Hepatocyte (in vitro differentiated cells): ENCODE data around the gene GPANK1. TPM values are rescaled to one million over a fixed set of nuclear protein-coding genes. Genes with fewer than 3 reads are reported as not detected.

Experiments used
- DNase-seq: peaks from one replicate; pipeline ENCODE4 v3.0.0-alpha.2; 2016; ENCODE audit warnings: low spot score
- H2AFZ ChIP-seq: fragments of 200-600 bp; sonication (generic); 2 replicates; pipeline ENCODE4 v1.6.0; 2016; ENCODE audit warnings: antibody characterized with exemption, mild to moderate bottlenecking
- H3K27ac ChIP-seq: fragments of 200-600 bp; sonication (generic); 2 replicates; pipeline ENCODE4 v1.5.1; 2016; ENCODE audit warnings: mild to moderate bottlenecking
- H3K27me3 ChIP-seq: fragments of 200-600 bp; sonication (generic); 2 replicates; pipeline ENCODE4 v1.6.1; 2016
- H3K36me3 ChIP-seq: fragments of 200-600 bp; sonication (generic); replicated peaks from 2 replicates; pipeline ENCODE4 v1.5.1; 2016; ENCODE audit warnings: low read depth; ENCODE audit not compliant: insufficient read depth
- H3K4me1 ChIP-seq: fragments of 200-600 bp; sonication (generic); 2 replicates; pipeline ENCODE4 v1.5.1; 2016; ENCODE audit warnings: mild to moderate bottlenecking, moderate library complexity; ENCODE audit not compliant: insufficient read depth
- H3K4me2 ChIP-seq: fragments of 200-600 bp; sonication (generic); 2 replicates; pipeline ENCODE4 v1.6.0; 2016
- H3K4me3 ChIP-seq: fragments of 200-600 bp; sonication (generic); 2 replicates; pipeline ENCODE4 v1.5.1; 2016; ENCODE audit warnings: mild to moderate bottlenecking
- H3K79me2 ChIP-seq: fragments of 200-600 bp; sonication (generic); 2 replicates; pipeline ENCODE4 v1.6.0; 2017; ENCODE audit warnings: mild to moderate bottlenecking
- H3K9me2 ChIP-seq: fragments of 200-600 bp; sonication (generic); replicated peaks from 2 replicates; pipeline ENCODE4 v1.6.0; 2017; ENCODE audit warnings: mild to moderate bottlenecking; ENCODE audit not compliant: insufficient read depth
- H3K9me3 ChIP-seq: fragments of 200-600 bp; sonication (generic); 2 replicates; pipeline ENCODE4 v1.5.1; 2016; ENCODE audit warnings: low read depth, mild to moderate bottlenecking
- H4K20me1 ChIP-seq: fragments of 200-600 bp; sonication (generic); 2 replicates; pipeline ENCODE4 v1.6.0; 2016; ENCODE audit warnings: mild to moderate bottlenecking; ENCODE audit not compliant: insufficient read depth, poor library complexity, severe bottlenecking
- EZH2 ChIP-seq: fragments of 200-600 bp; sonication (generic); IDR thresholded peaks from 2 replicates; pipeline ENCODE4 v1.6.1; 2016; ENCODE audit warnings: antibody characterized with exemption, mild to moderate bottlenecking, borderline replicate concordance
- EZH2phosphoT487 ChIP-seq: fragments of 200-600 bp; sonication (generic); IDR thresholded peaks from one replicate; pipeline ENCODE4 v1.6.1; 2018; ENCODE audit warnings: antibody characterized with exemption, mild to moderate bottlenecking, low read depth, moderate library complexity; ENCODE audit not compliant: unreplicated experiment, severe bottlenecking
- whole genome bisulfite sequencing: methylation state at CpG from one replicate; pipeline ENCODE4 v1.1.6; 2016; ENCODE audit warnings: low lambda C conversion rate; ENCODE audit errors: missing lambda C conversion rate; 5-methylcytosine and 5-hydroxymethylcytosine counted together
- polyA plus RNA-seq: library from polyadenylated mRNA; unstranded; fragments of >200 nt; fragmentation: Nextera tagmentation; extraction: Ambion mirVana; gene quantifications from 2 replicates; pipeline ENCODE4 v1.2.1, GENCODE V29; 2016
- total RNA-seq: library from RNA; depleted of rRNA; stranded (reverse); fragments of >200 nt; gene quantifications from 2 replicates; pipeline ENCODE4 v1.2.3, GENCODE V29; 2014
- TF ChIP-seq, protein P1 (sequence below): fragments of 200-600 bp; sonication (generic); IDR thresholded peaks from 2 replicates; pipeline ENCODE4 v1.5.1; 2016; ENCODE audit warnings: antibody characterized with exemption, mild to moderate bottlenecking; ENCODE audit not compliant: poor library complexity

The GPANK1 gene
- total and polyA plus RNA-seq, 2 experiments from 2014 or later = 18.1 to 23.8 TPM

DNA sequence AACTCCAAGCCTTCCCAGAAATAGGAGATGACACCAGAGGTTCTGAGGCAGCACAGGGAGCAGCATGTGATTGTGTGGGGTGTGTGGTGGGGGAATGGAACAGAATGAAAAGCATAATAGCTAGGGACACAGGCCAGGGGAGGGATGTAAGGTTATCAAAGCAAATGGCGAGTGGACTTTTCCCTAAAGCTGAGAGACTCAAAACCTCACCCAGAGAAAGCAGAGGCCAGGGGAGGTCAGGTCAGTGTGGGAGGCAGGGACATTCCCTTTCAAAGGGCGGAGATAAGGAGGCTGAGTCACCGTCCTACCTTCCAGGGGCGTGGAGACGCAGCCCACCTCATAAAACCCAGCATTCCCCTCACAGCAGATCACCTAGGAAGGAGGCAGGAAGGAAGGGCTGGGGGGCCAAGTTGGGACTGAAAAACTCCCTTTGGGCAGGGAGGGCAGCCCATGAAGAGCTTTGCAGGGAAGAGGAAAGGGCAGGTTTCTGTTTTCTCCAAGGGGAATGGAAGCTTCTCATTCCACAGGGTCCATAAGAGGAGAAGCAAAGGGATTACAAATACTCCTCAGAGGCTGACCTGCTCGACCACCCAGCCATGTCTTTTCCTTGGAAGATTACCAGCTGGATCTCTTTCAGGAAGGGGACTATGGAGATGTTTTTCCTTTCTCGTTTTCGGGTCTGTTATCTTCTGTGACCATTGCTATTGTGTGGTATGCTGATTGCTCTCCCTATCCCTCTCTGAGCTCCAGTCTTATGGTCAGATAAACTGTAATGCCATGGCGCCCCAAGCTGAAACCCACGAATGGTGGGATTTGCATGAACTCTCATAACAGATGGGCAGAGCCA is 25.7 kb upstream of the GPANK1 start:
- H2AFZ ChIP-seq = no peak overlapping the region
- no peak overlapping the region for H3K4me3 ChIP-seq
- H3K4me2 ChIP-seq = peak overlapping the region; percentile 62
- no peaks in the 10 kb centered on the region for H3K79me2 ChIP-seq
- TF ChIP-seq, protein P1, sequence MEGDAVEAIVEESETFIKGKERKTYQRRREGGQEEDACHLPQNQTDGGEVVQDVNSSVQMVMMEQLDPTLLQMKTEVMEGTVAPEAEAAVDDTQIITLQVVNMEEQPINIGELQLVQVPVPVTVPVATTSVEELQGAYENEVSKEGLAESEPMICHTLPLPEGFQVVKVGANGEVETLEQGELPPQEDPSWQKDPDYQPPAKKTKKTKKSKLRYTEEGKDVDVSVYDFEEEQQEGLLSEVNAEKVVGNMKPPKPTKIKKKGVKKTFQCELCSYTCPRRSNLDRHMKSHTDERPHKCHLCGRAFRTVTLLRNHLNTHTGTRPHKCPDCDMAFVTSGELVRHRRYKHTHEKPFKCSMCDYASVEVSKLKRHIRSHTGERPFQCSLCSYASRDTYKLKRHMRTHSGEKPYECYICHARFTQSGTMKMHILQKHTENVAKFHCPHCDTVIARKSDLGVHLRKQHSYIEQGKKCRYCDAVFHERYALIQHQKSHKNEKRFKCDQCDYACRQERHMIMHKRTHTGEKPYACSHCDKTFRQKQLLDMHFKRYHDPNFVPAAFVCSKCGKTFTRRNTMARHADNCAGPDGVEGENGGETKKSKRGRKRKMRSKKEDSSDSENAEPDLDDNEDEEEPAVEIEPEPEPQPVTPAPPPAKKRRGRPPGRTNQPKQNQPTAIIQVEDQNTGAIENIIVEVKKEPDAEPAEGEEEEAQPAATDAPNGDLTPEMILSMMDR = no peak
- no peak for TF ChIP-seq EZH2
- TF ChIP-seq EZH2phosphoT487 = no peak
- H4K20me1 ChIP-seq = no peaks in the 10 kb centered on the region
- peak; percentile 79 for DNase-seq
- H3K9me3 ChIP-seq = no peaks in the 10 kb centered on the region
- peaks cover 6% of the 10 kb centered on the region for H3K4me1 ChIP-seq
- H3K27ac ChIP-seq = peak overlapping the region; percentile 94
- H3K9me2 ChIP-seq = no peaks in the 10 kb centered on the region
- no peaks in the 10 kb centered on the region for H3K36me3 ChIP-seq
- H3K27me3 ChIP-seq = no peaks in the 10 kb centered on the region
- 51% methylated on average over 10 of the region's 10 CpGs for WGBS

- H3K4me1 ChIP-seq = peaks cover 6% of the 10 kb centered on the region
- no peak for TF ChIP-seq EZH2phosphoT487
- TF ChIP-seq EZH2 = no peak
- TF ChIP-seq, protein P1 = no peak
- no peaks in the 10 kb centered on the region for H3K9me3 ChIP-seq
- no peak overlapping the region for H3K4me3 ChIP-seq
- H3K27ac ChIP-seq = peak overlapping the region; percentile 94
- no peaks in the 10 kb centered on the region for H3K27me3 ChIP-seq
- WGBS = 77% methylated on average over 8 of the region's 11 CpGs
- no peaks in the 10 kb centered on the region for H3K9me2 ChIP-seq
- no peaks in the 10 kb centered on the region for H3K36me3 ChIP-seq
- no peak for DNase-seq
- peak overlapping the region; percentile 62 for H3K4me2 ChIP-seq
- no peak overlapping the region for H2AFZ ChIP-seq
- H4K20me1 ChIP-seq = no peaks in the 10 kb centered on the region
- no peaks in the 10 kb centered on the region for H3K79me2 ChIP-seq
These were observed 24.7 kb upstream of the GPANK1 start for GRCh38 chr6:31689249-31690110.

- H3K4me3 ChIP-seq = no peak overlapping the region
- no peak for TF ChIP-seq EZH2
- TF ChIP-seq, protein P1 = no peak
- TF ChIP-seq EZH2phosphoT487 = no peak
- peaks cover 6% of the 10 kb centered on the region for H3K4me1 ChIP-seq
- H2AFZ ChIP-seq = no peak overlapping the region
- no peaks in the 10 kb centered on the region for H3K9me3 ChIP-seq
- no peaks in the 10 kb centered on the region for H3K36me3 ChIP-seq
- H3K4me2 ChIP-seq = no peak overlapping the region
- no peak for DNase-seq
- no peaks in the 10 kb centered on the region for H3K79me2 ChIP-seq
- H4K20me1 ChIP-seq = no peaks in the 10 kb centered on the region
- WGBS = 90% methylated on average over 13 of the region's 14 CpGs
- H3K9me2 ChIP-seq = no peaks in the 10 kb centered on the region
- H3K27me3 ChIP-seq = no peaks in the 10 kb centered on the region
- H3K27ac ChIP-seq = no peak overlapping the region
These were observed 23.3 kb upstream of the GPANK1 start for GRCh38 chr6:31687860-31688693.
